RKO (cell line): ENCODE measurements around the gene FOXP3.
A peak's percentile ranks its signal among the peaks of the same experiment; 100 is the strongest.

ENCODE experiments used
- DNase-seq: peaks from one replicate; pipeline ENCODE4 v3.0.0-alpha.2; 2016; ENCODE audit warnings: low spot score

The FOXP3 gene

DNA sequence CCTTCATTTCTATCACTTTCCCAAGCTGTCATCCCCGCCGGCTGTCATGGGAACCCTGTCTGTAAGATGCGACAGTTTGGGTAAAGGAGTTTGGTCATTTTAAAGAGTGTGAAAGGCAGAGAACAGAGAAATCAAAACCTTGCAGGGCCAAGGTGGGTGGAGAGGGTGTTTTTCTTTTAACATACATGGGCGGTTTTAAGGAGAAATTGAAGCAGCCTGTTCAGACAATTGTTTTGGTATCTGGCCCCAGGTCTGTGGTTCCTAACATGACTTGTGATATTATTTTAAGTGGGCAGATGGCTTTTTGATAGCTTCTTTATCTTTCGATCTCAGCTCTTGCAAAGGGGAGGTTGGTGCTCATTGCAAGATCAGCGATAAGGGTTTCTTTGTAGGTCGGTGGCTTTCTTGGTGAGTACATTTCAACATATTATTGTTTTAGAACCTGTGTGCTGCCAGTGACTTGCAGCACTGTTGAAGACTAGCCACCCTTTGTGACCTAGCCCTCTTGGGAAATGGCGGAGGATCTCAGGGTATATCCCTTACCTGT, 8.7 kb upstream of the FOXP3 start:
- no peak for DNase-seq

DNA sequence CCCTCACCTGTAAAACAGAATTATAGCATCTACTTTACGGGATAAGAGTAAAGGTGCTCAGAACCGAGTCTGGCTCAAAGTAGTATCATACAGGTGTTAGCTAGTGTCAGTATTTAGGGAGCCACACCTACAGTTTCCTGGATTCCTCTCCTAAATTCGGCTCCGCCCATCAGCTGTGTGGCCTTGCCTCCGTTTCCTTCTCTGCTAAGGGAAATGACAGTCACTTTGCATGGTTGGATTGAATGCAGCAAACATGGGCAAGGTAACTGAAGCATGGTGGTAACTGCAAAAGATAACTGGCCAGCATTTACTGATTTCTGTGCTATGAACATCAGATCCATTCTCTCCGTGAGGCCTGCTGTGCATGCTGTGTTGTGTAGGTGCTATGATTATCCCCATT, 7.9 kb upstream of the FOXP3 start:
- DNase-seq: no peak

DNA sequence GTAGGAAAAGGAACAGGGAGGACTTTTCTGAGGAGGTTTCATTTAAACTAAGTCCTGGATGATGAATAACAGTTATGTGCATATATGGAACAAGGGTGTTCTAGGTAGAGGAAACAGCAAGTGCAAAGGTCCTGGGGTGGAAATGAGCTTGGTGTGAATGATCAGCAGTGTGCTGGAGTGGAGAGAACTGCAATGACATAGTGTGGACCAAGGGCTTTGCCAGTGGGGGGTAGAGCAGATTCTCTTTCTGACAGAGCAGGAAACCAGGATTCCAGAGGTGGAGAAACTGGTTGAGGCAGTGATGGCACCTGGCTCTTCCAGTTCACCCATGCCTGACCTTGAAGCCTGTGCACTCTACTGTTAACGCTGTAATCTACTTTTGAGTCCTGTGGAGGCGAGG, 6.8 kb upstream of the FOXP3 start:
- no peak for DNase-seq

DNA sequence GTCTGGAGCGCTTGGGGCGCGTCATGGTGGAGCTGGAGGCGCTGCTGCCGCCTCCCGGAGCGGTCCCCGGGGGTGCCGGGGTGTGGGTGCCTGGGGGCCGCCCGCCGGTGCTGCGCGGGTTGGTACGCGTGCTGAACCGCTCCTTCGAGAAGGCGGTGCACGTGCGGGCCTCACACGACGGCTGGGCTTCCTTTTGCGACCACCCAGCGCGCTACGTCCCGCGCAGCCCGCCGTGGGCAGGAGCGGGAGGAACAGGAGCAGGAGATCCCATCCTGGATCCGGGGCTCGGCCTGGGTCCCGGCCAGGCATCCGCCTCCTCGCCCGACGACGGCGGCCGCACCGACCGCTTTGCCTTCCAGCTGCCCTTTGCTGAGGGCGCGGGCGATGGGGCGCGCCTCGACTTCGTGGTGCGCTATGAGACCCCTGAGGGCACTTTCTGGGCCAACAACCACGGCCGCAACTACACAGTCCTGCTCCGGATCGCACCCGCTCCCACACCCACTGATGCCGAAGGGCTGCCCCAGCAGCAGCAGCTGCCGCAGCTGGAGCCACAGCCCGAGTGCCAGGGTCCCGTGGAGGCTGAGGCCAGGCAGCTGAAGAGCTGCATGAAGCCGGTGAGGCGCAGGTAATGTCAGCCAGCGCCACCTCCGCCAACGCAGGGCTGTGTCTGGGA, 5.9 kb upstream of the FOXP3 start:
- no peak for DNase-seq

DNA sequence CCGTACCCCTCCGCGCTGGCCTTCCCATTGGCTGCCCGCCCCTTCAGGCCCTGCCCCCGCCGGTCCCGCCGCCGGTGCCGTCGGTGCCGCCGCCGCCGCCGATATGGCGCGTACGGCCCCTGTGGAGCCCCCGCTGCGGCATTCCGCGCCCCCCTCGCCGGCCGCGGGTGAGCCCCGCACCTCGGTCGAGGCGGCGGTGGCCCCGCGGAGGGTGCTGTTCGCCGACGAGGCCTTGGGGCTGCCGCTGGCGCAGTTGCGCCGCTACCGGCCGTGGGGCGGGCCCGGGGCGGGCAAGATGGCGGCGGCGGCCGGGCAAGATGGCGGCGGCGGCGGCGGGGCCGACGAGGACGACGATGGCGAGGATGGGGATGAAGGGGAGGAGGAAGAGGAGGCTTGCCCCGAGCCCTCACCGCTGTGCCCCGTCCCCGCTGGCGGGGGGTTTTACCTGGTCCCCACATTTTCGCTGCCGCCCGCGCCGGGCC, 5.3 kb upstream of the FOXP3 start, which contains the start of gene PPP1R3F:
Gene PPP1R3F (plus strand): TSS at position 27 of the 482 bp plus-strand sequence. CDS start 77 bp downstream, at position 104.
- DNase-seq: no peak

DNA sequence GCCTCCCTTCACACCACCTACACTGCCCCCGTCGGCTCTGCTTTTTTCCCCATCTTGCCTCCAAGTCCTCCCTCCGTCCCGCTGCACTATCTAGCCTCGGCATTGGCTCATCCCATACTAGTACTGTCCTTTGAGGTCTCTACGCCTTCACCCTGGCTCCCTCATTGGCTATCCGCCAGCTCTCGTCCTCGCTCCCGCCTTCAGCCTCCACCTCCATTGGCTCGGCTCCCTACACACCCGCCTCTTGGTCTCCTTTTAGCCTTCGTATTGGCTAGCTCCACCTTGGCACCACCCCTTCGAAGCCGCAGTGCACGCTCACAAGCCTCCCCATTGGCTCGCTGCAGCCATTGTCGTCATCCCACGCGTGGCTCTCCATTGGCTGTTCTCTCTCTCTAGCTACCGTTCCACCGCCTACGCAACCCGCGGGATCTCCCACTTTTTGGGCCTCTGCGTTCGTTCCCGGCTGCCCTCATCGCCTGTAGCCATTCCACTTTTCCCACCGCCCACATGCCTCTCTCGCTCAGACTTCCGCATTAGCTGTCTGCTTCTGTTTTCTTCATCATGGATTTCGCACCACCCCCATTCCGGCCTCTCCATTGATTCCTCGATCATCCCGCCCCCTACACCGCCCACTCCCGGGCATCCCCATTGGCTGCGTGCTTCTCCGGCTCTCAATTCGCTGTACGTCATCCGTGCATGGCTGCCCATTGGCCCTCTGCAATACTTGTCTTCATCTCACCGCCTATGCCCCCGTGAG, 4.7 kb upstream of the FOXP3 start:
- peak; percentile 96 for DNase-seq

DNA sequence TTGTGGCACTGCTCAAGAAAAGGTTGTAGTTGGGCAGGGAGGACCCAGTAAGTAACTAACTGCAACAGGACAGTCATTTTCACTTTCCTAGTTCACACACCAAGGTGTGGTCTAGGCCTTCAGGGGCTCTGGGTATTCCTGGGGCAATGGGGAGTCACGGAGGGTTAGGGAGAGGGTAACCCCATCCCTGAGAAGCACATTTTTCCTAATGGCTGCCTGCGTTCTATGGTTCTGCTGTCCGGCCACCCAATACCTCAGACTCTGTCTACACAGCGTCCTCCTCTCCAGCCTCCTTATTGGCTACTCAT, 4.1 kb upstream of the FOXP3 start:
- DNase-seq: no peak

DNA sequence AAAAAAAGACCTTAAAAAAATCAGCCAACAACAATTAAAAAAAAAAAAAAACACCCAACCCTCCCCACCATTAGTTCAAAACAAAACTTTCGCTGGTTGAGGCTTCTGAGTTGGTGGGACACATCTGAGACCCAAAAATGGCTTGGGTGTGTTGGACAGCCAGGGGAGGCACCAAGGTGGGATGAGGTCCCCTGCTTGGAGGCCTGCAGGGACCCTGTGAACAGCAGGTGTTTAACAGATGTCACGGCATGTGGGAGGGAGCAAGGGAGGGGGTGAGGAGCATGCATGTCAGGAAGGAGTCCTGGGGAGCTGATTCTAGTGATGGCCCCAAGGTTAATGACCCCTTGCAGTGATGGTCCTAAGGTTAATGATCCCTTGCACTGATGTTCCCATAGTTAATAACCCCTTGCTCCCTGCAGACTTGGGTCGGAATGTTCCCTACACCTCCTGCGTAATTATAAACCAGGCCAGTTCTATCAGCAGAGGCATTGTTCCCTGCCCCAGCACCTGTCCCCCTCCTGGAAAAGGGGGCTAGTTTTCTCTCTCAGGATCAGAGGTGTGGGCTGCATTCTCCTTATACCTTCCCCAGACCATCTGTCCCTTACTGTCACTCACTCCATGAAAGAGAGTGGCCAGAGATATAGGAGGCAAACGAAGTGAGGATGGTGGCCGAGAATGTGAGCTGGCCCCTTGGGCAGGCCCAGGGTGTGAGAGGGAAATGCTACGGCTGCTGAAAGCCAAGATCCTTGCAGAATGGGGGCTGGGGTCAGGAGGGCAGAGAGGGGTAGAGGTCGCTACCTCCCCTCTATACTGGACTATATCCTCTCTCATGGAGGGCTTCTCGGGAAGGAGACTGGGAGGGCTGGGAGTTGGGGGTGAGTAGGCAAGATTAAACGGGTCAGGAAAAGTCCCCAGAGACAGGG, 2.3 kb upstream of the FOXP3 start:
- no peak for DNase-seq

DNA sequence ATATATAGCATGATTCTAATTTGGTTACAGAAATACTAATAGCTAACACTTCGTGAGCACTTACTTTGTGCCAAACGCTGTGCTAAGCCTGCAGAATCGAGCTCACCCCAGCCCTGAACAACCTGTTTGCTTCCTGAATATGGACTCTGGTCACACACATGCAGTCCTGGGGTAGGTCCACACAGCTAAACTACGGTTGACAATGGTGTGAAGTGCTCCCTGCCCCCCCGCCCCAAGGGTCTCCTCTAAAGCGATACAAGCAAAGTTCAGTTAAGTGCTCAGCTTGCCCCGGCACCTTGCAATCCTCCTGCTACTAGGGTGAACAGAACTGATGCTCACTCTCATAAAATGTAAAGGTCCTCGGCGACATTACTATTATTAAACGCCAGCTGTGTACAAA, 879 bp downstream of the FOXP3 start:
- DNase-seq: no peak

DNA sequence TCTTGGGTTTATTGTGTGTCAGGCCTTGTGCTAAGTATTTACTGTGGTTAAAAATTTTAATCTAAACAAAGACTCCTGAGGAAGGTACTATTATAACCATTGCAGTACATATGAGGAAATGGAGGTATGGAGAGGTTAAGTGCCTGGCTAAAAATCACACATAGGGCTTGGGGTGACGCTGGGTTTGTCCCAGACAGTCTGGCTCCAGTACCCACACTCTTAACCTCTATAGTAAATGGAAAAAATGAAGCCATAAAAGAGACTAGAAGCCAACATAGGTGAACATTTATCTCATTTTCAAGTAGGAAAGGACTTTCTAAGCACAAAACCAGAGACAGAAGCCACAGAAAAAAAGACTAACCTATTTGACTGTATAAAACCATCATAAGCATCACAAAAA, 1.9 kb downstream of the FOXP3 start:
- no peak for DNase-seq

DNA sequence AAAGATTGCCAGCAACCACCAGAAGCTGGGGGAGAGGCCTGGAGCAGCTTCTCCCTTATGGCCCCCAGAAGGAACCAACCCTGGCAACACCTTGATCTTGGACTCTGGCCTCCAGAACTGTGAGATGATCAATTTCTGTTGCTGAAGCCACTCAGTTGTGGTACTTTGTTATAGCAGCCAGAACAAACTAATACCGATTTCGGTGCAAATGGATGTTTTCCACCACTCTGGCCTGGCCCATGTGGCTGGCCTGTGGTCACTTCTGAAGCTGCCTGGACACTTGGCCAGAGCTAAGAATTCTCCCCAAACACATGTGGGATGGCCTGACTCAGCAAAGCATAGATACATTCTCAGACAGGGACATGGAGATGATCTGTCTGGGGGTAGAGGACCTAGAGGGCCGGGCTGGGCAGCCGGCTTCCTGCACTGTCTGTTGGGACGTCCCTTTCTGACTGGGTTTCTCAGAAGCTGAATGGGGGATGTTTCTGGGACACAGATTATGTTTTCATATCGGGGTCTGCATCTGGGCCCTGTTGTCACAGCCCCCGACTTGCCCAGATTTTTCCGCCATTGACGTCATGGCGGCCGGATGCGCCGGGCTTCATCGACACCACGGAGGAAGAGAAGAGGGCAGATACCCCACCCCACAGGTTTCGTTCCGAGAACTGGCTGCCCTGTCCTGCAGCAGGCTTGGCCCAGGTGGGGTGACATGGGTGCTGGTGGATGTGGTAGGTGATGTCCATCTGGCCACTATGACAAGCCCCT, 4.1 kb downstream of the FOXP3 start:
- no peak for DNase-seq

DNA sequence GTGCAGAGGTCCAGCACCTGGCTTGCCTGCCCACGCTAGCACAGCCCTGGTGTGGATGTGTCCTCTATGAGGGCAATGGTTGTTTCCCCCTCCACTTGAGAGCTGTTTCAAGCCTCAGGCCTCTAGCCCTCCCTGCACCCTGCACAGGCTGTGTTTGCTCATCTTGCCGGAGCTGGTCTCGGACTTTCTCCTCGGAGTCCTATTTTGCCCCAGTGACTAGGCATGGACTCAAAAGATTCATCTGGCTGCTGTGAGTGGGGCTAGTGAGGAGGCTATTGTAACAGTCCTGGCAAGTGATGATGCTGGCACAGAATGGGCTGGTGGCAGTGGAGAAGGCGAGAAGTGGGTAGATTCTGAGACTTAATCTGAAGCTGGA, 5.8 kb downstream of the FOXP3 start:
- no peak for DNase-seq

DNA sequence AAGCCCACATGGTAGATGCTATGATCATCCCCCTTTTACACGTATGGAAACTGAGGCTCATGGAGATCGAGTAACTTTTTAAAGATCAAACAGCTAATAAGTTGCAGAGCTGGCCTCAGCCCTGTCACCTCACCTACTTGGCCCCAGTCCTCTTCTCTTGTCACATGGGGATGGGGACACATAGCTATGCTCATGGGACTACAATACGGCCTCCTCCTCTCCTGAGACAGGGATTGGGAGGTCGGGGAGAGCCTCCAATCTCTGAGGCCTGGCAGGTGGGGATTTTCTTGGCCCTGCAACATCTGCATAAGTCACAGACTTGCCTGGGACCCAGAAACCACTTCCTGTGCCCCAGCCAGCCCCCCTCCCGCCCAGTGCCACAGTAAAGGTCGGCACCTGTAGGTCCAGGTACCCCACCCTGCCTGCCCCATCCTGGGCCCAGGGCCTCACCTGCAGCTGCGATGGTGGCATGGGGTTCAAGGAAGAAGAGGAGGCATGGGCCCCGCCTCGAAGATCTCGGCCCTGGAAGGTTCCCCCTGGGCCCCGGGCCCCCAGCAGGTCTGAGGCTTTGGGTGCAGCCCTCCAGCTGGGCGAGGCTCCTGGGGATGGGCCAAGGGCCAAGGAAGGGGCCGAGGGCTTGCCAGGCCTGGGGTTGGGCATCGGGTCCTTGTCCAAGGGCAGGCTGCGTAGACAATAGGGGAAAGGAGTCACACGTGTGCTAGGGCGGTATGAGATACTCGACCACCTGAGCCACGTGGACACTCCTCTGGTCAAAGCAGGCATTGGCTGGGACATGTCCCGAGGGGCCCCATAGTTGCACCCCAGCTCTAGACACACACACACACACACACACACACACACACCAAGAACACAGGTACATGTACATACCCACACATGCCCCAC, 6.4 kb downstream of the FOXP3 start:
- DNase-seq: no peak

DNA sequence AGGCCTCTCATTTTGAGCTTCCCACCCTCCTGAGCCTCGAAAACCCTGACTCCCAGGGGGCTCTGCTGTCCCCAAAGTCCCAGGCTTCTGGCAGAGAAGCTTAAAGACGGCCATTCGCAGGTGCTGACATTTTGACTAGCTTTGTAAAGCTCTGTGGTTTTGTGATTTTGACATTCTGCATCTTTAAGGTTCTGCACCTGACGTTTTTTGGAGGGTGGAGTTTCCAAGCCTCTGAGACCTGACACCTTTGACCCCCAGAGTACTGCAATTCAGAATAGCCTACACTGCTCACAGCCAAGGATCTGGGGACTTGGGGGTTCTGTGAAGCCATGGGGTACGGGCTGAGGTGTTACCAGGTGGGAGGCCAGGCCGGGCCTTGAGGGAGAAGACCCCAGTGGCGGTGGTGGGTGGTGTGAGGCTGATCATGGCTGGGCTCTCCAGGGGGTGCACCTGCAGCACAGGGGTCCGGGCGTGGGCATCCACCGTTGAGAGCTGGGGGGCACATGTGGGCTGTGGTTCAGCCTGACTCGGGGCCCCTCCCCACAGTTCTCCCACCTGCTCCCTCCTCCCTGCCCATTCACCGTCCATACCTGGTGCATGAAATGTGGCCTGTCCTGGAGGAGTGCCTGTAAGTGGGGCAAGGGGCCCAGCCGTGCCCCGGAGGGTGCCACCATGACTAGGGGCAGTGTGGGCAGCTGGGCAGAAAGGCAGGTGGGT, 7.3 kb downstream of the FOXP3 start:
- no peak for DNase-seq

DNA sequence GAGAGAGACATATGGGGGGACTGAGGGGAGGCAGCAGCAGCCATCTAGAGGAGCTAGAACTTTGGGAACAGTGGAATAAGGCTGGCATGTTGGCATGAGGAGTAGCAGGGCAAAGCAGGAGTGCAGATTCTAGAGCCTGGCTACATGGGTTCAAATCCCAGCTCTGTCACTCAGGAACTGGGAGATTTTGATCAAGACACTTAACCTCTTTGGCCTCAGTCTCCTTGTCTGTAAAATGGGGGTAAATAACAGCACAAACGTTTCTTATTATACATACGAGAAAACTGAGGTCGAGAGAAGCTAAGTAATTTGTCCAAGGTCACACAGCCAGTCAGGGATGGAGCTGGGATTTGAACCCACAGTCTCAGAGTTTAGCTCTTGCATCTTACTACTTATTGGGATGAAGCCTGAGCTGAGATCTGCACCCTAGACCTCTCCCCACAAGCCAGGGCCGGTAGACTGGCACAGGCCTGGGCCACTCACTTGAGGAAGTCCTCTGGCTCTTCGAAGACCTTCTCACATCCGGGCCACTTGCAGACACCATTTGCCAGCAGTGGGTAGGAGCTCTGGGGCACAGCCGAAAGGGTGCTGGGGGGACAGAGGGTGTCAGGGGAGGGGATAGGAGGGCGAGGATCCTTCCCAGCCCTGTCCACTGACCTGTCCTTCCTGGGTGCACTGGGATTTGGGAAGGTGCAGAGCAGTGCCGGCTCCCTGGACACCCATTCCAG, 8.1 kb downstream of the FOXP3 start:
- no peak for DNase-seq

DNA sequence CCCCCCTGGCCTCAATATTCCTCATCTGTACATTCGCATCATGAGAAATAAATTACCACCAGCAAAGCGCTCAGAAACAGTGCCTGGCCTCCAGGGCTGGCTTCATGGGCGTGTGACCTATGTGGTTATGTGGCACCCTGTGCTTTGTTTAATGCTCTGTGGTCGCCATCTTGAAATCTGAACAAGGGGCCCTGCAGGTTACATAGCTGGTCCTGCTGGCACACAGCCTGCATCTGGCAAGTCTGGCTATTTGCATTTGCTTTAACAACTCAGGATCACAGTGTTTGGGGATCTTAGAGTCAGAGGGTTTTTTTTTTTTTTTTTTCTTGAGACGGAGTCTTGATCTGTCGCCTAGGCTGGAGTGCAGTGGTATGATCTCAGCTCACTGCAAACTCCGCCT, 9.9 kb downstream of the FOXP3 start:
- no peak for DNase-seq

DNA sequence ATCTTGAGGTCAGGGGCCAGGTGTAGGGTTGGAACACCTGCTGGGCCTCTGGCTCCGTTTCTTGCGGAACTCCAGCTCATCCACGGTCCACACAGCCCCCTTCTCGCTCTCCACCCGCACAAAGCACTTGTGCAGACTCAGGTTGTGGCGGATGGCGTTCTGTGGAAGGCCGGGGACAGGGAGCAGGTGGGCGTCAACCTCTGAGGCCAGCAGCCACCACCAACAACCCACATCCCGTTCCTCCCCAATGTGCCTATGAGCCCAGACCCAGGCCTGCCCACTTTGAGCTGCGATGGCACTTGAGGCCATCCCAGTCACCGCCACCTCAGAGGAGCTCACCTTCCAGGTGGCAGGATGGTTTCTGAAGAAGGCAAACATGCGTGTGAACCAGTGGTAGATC, 13.2 kb downstream of the FOXP3 start:
- DNase-seq: no peak

DNA sequence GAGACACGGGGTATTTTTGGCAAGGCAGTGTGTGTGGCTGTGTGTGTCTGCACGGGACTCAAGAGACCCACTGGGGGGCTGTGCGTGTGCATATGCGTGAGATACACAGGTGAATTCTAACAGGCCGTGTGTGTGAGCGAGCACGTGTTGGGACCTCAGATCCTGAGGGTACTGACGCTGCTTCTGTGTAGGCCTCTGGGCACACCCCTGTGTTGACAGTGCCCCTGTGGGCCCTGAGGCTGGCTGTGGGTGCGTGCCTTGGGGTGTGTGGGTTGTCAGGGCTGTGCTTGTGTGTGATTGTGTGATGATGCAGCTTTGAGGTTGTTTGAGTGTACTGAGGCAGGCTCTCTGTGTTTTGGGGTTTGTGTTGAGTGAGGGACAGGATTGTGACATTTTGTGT, 13.9 kb downstream of the FOXP3 start:
- DNase-seq: no peak

DNA sequence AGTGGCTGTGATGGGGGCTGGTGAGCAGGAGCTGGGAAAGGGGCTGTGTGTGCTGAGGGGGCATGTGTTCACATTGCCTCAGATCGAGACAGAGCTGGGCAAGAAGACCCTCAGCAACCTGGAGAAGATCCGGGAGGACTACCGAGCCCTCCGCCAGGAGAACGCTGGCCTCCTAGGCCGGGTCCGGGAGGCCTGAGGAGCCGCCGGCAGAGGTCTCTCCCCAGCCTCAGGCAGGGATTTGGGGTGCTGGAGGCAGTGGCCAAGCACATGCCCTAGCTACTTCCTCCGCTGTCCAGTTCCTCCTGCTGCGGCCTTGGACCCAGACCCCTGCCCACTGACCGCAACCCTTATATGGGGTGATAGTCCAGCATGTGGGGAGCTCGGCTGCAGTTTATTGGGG, 14.4 kb downstream of the FOXP3 start:
- no peak for DNase-seq
